Thoracic aorta (tissue), 2 donors: Measurements from ENCODE around the gene DNAJC17. TPM values are rescaled to one million over a fixed set of nuclear protein-coding genes. Genes with fewer than 3 reads are reported as not detected.

Source experiments
- ATAC-seq: fragments of 150-250 bp; one replicate; pipeline ENCODE4 v1.8.0; 2017; ENCODE audit warnings: low read depth; ENCODE audit not compliant: insufficient number of reproducible peaks, low FRiP score
- DNase-seq: peaks from one replicate; pipeline ENCODE4 v3.0.0-alpha.2; 2020; ENCODE audit warnings: low spot score
- H3K27ac ChIP-seq, 2 donors: fragments of 200-600 bp; sonication (generic); 1 replicate in 1 of 2; 2 replicates in 1 of 2; pipeline ENCODE4 v1.5.1; 2016; ENCODE audit warnings: mild to moderate bottlenecking in 2 of 2, moderate library complexity in 2 of 2
- H3K27me3 ChIP-seq: fragments of 200-600 bp; sonication (generic); replicated peaks from 2 replicates; pipeline ENCODE4 v1.6.0; 2016; ENCODE audit warnings: mild to moderate bottlenecking; ENCODE audit not compliant: insufficient read depth
- H3K36me3 ChIP-seq: fragments of 200-600 bp; sonication (generic); one replicate; pipeline ENCODE4 v1.5.1; 2016
- H3K4me1 ChIP-seq, 2 donors: fragments of 200-600 bp; sonication (generic); 1 replicate in 1 of 2; 2 replicates in 1 of 2; pipeline versions ENCODE4 v1.5.1 to v1.6.0; 2016; ENCODE audit warnings: low read depth in 2 of 2, mild to moderate bottlenecking in 1 of 2; ENCODE audit not compliant: control insufficient read depth in 1 of 2
- H3K4me3 ChIP-seq: fragments of 200-600 bp; sonication (generic); 2 replicates; pipeline ENCODE4 v1.5.1; 2016; ENCODE audit warnings: mild to moderate bottlenecking
- H3K9me3 ChIP-seq: fragments of 200-600 bp; sonication (generic); 2 replicates; pipeline ENCODE4 v1.5.1; 2016
- CTCF ChIP-seq: fragments of 200-600 bp; sonication (generic); IDR thresholded peaks from one replicate; pipeline ENCODE4 v1.5.1; 2019; ENCODE audit warnings: antibody characterized with exemption
- total RNA-seq, 2 donors: library from RNA; depleted of rRNA; stranded (reverse); fragments of >200 nt; gene quantifications; one replicate each; pipeline versions ENCODE4 v1.1.0 to v1.2.3, GENCODE V29; 2016

DNAJC17 gene
- total RNA-seq, 2 donors from 2014 or later, result 6.1 to 20.4 TPM

- no peaks in the 10 kb centered on the region for H3K36me3 ChIP-seq
- no peak for DNase-seq
- no peak overlapping the region for H3K27ac ChIP-seq
- no peak for ATAC-seq
- no peak for TF ChIP-seq CTCF
- H3K9me3 ChIP-seq, result no peaks in the 10 kb centered on the region
- H3K4me3 ChIP-seq, result no peak overlapping the region
- H3K27me3 ChIP-seq, result no peaks in the 10 kb centered on the region
- no peaks in the 10 kb centered on the region for H3K4me1 ChIP-seq
These were observed 83.4 kb downstream of the DNAJC17 start for GRCh38 chr15:40723919-40724318.

DNA sequence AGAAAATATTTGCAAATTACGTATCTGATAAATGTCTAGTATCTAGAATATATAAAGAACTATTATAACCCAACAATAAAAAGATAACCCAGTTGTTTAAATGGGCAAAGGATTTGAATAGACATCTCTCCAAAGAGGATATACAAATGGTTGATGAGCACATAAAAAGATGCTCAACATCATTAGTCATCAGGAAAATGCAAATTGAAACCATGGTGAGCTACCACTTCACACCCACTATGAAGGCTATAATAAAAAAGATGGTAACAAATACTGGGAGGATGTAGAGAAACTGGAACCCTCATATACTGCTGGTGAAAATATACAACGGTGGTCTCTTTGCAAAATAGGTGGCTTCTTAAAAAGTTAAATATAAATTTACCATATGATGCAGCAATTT lies 84.3 kb downstream of the DNAJC17 start:
- no peaks in the 10 kb centered on the region for H3K9me3 ChIP-seq
- no peak for ATAC-seq
- TF ChIP-seq CTCF, result no peak

DNA sequence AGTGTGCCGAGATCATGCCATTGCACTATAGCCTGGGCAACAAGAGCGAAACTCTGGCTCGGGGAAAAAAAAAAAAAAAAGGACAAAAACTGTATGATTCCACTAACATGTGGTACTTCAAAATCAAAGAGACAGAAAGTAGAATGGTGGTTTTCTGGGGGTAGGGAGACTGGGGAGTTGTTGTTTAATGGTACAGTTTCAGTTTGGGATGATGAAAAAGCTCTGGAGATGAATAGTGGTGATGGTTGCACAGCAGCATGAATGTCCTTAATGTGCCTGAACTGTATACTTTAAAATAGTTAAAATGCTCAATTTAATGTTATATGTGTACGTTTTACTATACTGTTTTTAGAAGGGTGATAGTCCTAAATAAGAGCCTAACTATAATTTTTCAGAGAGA lies 84.9 kb downstream of the DNAJC17 start:
- H3K27me3 ChIP-seq, result no peaks in the 10 kb centered on the region
- H3K4me1 ChIP-seq, result no peaks in the 10 kb centered on the region
- ATAC-seq (no peak), DNase-seq (no peak)
- H3K27ac ChIP-seq, result no peak overlapping the region
- no peak for TF ChIP-seq CTCF
- no peaks in the 10 kb centered on the region for H3K9me3 ChIP-seq
- no peak overlapping the region for H3K4me3 ChIP-seq
- no peaks in the 10 kb centered on the region for H3K36me3 ChIP-seq

More for the DNA sequence above, 84.3 kb downstream of the DNAJC17 start:
- H3K27me3 ChIP-seq, result no peaks in the 10 kb centered on the region
- no peak overlapping the region for H3K4me3 ChIP-seq
- no peaks in the 10 kb centered on the region for H3K36me3 ChIP-seq
- DNase-seq, result no peak
- H3K27ac ChIP-seq, result no peak overlapping the region
- no peaks in the 10 kb centered on the region for H3K4me1 ChIP-seq

- H3K4me3 ChIP-seq, result no peak overlapping the region
- no peaks in the 10 kb centered on the region for H3K9me3 ChIP-seq
- no peak for DNase-seq
- no peaks in the 10 kb centered on the region for H3K27me3 ChIP-seq
- H3K36me3 ChIP-seq, result no peaks in the 10 kb centered on the region
- no peak for ATAC-seq
- no peak overlapping the region for H3K27ac ChIP-seq
- TF ChIP-seq CTCF, result no peak
- H3K4me1 ChIP-seq, result no peaks in the 10 kb centered on the region
These were observed 85.6 kb downstream of the DNAJC17 start for GRCh38 chr15:40721701-40722100.

- H3K27me3 ChIP-seq, result no peaks in the 10 kb centered on the region
- ATAC-seq (no peak), DNase-seq (no peak)
- H3K9me3 ChIP-seq, result no peaks in the 10 kb centered on the region
- H3K4me1 ChIP-seq, result no peaks in the 10 kb centered on the region
- TF ChIP-seq CTCF, result no peak
- H3K4me3 ChIP-seq, result no peak overlapping the region
- no peak overlapping the region for H3K27ac ChIP-seq
- H3K36me3 ChIP-seq, result no peaks in the 10 kb centered on the region
These were observed 91.1 kb downstream of the DNAJC17 start for GRCh38 chr15:40716165-40716564.

Other genes starting within 250 kb of the DNAJC17 start
- 10 to 100 TPM; 15.8 to 53.1 TPM for gene CCDC32, start 242.4 kb downstream of the DNAJC17 start, total RNA-seq
- gene RPUSD2, start 238.2 kb downstream of the DNAJC17 start, total RNA-seq, result 1 to 10 TPM; 9.6 to 9.8 TPM
- gene KNL1, start 213.2 kb downstream of the DNAJC17 start, total RNA-seq, result 10 to 100 TPM in 1 of 2 donors, under 1 TPM in 1; 0.27 to 11.4 TPM
- gene RAD51, start 112.3 kb downstream of the DNAJC17 start, total RNA-seq, result under 1 TPM in 1 of 2 donors, not detected in 1; 0.27 TPM
- gene RMDN3, start 52.2 kb downstream of the DNAJC17 start, total RNA-seq, result 10 to 100 TPM; 17.2 to 34.5 TPM
- gene GCHFR, start 43.4 kb downstream of the DNAJC17 start, total RNA-seq, result 10 to 100 TPM; 14.1 to 17.2 TPM
- gene C15orf62, start 37.5 kb downstream of the DNAJC17 start, total RNA-seq, result under 1 TPM in 1 of 2 donors, not detected in 1; 0.54 TPM
- 10 to 100 TPM; 10.9 to 17.3 TPM for gene ZFYVE19, start 384 bp downstream of the DNAJC17 start, total RNA-seq
- not detected for gene PPP1R14D, start 21.2 kb upstream of the DNAJC17 start, total RNA-seq
- 1 to 10 TPM; 4.6 to 4.8 TPM for gene SPINT1, start 36.6 kb upstream of the DNAJC17 start, total RNA-seq
- not detected for gene RHOV, start 66.8 kb upstream of the DNAJC17 start, total RNA-seq
- gene VPS18, start 87.0 kb upstream of the DNAJC17 start, total RNA-seq, result 10 to 100 TPM; 26.0 to 37.9 TPM
- gene DLL4, start 121.9 kb upstream of the DNAJC17 start, total RNA-seq, result 10 to 100 TPM in 1 of 2 donors, 1 to 10 TPM in 1; 6.2 to 13.0 TPM
- gene CHAC1, start 146.0 kb upstream of the DNAJC17 start, total RNA-seq, result 1 to 10 TPM; 3.9 to 7.3 TPM